Measurements from ENCODE around the gene CCDC177.
"Not testable (repeated sequence)": the region's sequence is repeated elsewhere in the genome, so short reads cannot be mapped to it uniquely, and the experiment has no call there.

The CCDC177 gene

GRCh38 chr14:69600304-69600891 is 25.7 kb upstream of the CCDC177 start:
- no peak for DNase-seq (ENCODE audit: low read depth in 2 of 2, low spot score in 1 of 2)

DNA sequence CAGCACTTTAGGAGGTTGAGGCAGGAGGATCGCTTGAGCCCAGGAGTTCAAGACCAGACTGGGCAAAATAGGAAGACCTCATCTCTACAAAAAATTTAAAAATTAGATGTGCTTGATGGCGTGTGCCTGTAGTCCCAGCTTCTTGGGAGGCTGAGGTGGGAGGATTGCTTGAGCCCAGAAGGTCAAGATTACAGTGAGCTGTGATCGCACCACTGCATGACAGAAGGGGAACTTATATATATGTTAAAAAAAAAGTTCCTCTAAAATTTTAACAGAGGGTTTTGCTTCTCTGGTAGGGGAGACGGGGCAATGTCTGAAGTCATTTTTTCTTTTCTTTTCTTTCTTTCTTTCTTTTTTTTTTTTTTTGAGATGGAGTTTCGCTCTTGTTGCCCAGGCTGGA is 24.8 kb upstream of the CCDC177 start:
- not testable (repeated sequence) for DNase-seq (ENCODE audit: low read depth in 2 of 2, low spot score in 1 of 2)

DNA sequence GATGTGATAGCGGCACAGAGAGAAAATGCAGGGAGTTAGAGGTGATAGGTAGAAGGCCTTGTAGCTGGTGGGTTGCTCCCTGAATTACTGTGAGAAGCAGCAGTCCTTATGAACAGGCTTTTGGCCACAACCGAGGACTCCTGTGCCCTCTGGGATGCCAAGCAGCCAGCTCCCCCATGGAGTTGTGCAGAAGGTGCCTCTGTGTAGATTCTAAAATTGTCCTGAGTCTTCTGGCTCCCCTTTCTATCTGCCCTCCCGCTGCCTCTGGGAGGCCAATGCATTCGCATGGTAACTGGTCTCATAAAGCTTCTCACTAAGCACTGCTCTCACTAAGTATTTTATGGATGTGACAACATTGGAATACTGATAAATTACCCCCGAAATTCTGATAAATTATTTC is 20.7 kb upstream of the CCDC177 start:
- no peak for DNase-seq (ENCODE audit: low read depth in 2 of 2, low spot score in 1 of 2)

DNA sequence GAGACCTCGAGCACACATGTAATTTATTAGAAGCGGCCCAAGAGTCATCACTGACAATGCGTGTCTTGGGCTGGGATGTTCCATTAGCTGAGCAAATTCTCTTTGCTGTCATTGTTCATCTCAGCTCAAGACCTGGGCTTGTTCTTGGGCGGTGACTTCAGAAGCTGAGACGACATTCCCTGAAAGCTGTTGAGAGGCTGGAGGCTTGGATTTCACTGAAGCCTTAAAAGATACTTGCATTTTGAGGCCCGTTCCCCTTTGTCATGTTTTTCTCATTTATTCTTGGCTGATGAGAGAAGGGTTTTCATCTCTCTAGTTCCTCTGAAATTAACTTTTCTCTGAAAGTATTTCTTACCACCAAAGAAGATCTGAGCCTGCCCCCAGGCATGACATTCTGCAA is 20.2 kb upstream of the CCDC177 start:
- no peak for DNase-seq (ENCODE audit: low read depth in 2 of 2, low spot score in 1 of 2)

- DNase-seq (ENCODE audit: low read depth in 2 of 2, low spot score in 1 of 2): no peak
Observed at GRCh38 chr14:69593018-69593677, 18.5 kb upstream of the CCDC177 start.

DNA sequence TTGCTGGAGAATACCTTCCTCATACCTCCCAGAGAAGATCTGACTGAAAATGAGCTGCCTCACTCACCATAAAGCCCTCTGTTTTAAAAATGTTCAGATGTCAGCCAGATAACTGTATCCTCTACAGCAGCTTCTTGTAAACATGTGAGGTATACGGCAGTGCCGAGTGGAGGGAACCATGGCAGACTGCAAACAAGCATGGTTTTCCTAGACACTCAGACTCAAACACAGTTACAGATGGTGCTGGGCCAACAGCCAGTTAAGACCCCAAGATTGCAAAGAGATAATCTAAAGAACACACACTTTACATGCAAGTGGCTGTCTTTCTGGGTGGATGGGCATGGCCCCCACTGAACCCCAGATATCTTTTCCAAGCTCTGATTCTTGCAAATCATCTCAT is 16.6 kb upstream of the CCDC177 start:
- no peak for DNase-seq (ENCODE audit: low read depth in 2 of 2, low spot score in 1 of 2)

DNA sequence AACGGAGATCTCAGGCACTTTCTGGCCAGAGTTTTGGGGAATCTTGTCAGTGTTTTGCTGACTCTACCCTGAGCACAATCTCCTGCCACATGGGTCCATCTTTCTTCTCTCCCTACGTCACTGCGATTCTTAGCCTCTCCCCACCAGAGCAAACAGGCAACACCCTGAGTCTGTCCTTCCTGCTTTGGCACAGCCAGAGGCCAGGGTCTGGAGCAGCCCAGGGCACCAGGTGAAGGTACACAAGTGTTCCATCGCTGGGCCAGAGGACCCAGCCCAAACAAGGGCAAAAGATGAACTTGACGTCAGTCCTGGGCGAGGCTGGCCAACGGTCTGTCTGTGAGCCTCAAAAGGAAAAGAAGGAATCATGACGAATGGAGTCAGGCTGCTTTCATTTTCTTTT is 12.7 kb upstream of the CCDC177 start:
- no peak for DNase-seq (ENCODE audit: low read depth in 2 of 2, low spot score in 1 of 2)

DNA sequence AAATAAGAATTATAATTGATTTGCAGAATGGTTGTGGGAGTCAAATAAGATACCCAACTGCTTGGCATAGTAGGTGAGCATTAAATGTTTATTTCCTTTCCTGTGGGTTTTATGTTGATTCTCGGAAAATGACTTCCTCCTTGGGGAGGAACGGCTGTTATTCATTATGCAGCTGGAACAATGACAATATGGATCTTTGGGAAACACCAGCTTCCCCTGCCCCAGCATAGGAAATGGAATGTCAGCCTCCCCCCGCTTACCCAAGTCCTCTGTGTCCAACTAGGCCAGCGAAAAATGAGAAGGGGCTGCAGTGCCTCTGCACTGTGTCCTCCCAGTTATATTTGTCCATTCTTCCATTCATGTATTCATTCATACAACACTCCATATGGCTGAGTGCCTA is 11.7 kb upstream of the CCDC177 start:
- DNase-seq (ENCODE audit: low read depth in 2 of 2, low spot score in 1 of 2): no peak

- no peak for DNase-seq (ENCODE audit: low read depth in 2 of 2, low spot score in 1 of 2)
Observed at GRCh38 chr14:69584389-69584788, 9.7 kb upstream of the CCDC177 start.

GRCh38 chr14:69582829-69583228 is 8.2 kb upstream of the CCDC177 start:
- DNase-seq (ENCODE audit: low read depth in 2 of 2, low spot score in 1 of 2): no peak

GRCh38 chr14:69582212-69582611 is 7.5 kb upstream of the CCDC177 start:
- DNase-seq (ENCODE audit: low read depth in 2 of 2, low spot score in 1 of 2): no peak

- no peak for DNase-seq (ENCODE audit: low read depth in 2 of 2, low spot score in 1 of 2)
Observed at GRCh38 chr14:69581316-69581935, 6.8 kb upstream of the CCDC177 start.

DNA sequence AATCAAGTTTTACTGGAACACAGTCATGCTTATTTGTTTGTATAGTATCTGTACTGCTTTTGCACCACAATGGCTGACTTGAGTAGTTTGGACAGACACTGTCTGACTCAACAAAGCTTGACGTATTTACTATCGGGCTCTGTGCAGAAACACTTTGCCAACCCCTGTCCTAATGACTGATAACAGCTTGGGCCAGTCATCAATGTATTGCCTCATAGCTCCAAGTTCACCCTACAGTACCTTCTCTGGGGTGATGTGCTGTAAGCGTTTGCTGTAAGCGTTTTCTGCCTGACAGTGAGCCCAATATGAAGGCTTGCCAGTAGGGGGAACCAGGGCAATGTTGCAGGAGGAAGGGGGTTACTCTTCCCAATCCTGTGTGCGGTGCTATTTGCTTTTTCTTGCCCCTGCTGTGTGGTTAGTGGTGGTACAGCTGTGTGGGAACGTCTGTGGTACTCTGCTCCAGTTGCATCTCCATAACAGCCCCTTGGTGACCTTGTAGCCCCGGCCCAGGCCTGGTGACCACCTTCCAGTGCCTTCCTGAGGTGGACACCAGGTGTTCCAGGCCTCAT is 5.4 kb upstream of the CCDC177 start:
- DNase-seq (ENCODE audit: low read depth in 2 of 2, low spot score in 1 of 2): no peak

DNA sequence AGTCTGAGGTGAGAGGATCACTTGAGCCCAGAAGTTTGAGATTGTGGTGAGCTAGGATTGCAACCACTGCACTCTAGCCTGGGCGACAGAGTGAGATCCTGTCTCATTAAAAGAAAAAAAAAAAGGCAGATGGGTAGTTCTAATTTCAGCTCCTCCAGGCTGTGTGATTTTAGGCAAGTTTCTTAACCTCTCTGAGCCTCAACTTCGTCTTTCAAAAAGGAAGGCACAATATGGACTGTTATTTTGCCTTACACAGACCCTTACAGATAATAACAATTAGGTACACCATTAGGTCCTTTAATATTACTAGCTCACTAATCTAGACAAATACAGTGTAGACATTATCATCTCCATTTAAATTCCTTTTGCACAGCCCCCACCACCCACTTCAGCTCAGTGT is 4.8 kb upstream of the CCDC177 start:
- no peak for DNase-seq (ENCODE audit: low read depth in 2 of 2, low spot score in 1 of 2)

GRCh38 chr14:69574954-69575295 is 254 bp upstream of the CCDC177 start:
- DNase-seq (ENCODE audit: low read depth in 2 of 2, low spot score in 1 of 2): no peak

- DNase-seq (ENCODE audit: low read depth in 2 of 2, low spot score in 1 of 2): no peak
Observed at GRCh38 chr14:69573831-69574262, 824 bp downstream of the CCDC177 start.

- no peak for DNase-seq (ENCODE audit: low read depth in 2 of 2, low spot score in 1 of 2)
Observed at GRCh38 chr14:69573205-69573830, 1.4 kb downstream of the CCDC177 start.

GRCh38 chr14:69572841-69573135 is 1.9 kb downstream of the CCDC177 start:
- DNase-seq (ENCODE audit: low read depth in 2 of 2, low spot score in 1 of 2): no peak

DNA sequence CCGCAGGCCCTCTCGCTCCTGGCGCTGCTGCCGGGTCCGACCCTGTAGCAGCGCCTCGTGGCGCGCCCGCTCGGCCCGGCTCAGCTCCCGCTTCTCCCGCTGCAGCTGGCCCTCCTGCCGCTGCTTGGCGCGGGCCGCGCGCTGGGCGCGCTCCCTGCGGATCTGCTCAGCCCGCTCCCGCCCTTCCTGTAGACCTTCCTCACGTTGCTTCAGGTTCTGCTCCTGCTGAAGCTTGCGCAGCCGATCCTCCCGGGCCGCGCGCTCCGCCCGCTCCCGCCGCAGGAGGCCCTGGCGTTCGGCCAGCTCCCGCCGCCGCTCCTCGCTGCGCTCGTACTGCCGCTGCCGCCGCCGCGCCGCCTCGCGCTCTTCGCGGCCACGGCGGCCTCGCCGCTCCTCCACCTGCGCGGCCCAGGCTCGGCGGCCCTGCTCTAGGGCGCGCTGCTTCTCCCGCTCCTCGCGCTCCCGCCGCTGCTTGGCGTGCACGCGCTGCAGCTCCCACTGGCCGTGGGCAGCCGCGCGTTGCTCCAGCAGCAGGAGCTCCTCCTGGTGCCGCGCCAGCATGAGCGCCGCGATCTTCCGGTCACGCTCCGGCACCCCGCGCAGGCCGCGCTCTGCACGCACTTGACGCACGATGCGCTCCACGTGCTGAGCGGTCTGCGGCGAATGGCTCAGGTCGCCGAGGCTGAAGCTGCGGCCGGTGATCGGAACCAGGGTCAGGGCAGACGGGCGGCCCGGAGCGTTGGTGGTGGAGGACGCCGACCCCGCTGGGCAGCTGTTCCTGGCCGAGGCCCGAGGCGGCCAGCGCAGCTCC is 2.4 kb downstream of the CCDC177 start:
- DNase-seq (ENCODE audit: low read depth in 2 of 2, low spot score in 1 of 2): no peak

GRCh38 chr14:69571449-69572029 is 3.1 kb downstream of the CCDC177 start:
- no peak for DNase-seq (ENCODE audit: low read depth in 2 of 2, low spot score in 1 of 2)

GRCh38 chr14:69570836-69571330 is 3.8 kb downstream of the CCDC177 start:
- DNase-seq (ENCODE audit: low read depth in 2 of 2, low spot score in 1 of 2): no peak
